K562 (cell line): ENCODE measurements around the gene POLL. TPM values are rescaled to one million over a fixed set of nuclear protein-coding genes. Genes with fewer than 3 reads are reported as not detected.

Experiments used
- CBFA2T3 ChIP-seq: fragments of 450-650 bp; IDR thresholded peaks from 2 replicates; pipeline ENCODE4 v1.6.1; 2017
- CBX3 ChIP-seq, 2 experiments: IDR thresholded peaks; 1 replicate in 1 of 2; 2 replicates in 1 of 2; pipeline ENCODE4 v1.6.1; 2012; ENCODE audit warnings: inconsistent platforms in 2 of 2, low read length in 2 of 2, borderline replicate concordance in 1 of 2, control low read depth in 1 of 2
- E2F1 ChIP-seq: sonication (generic); formaldehyde crosslinking; IDR thresholded peaks from 2 replicates; pipeline ENCODE4 v1.8.1; 2023; ENCODE audit warnings: mild to moderate bottlenecking, missing genetic modification reagents, moderate library complexity
- MGA ChIP-seq: fragments of 450-650 bp; IDR thresholded peaks from 2 replicates; pipeline ENCODE4 v1.6.1; 2016; ENCODE audit warnings: mild to moderate bottlenecking, moderate library complexity
- NR2C2 ChIP-seq, 2 experiments: fragments of 200-800 bp in 1 of 2; sonication (Bioruptor generic) in 1 of 2; sonication (generic) in 1 of 2; formaldehyde crosslinking in 1 of 2; IDR thresholded peaks; 2 replicates each; pipeline versions ENCODE4 v1.6.1 to v1.8.0; 2016 to 2022; ENCODE audit warnings: mild to moderate bottlenecking in 1 of 2, missing compliant biosample characterization in 1 of 2, missing genetic modification characterization in 1 of 2, missing genetic modification reagents in 1 of 2
- PHTF2 ChIP-seq: fragments of 250-450 bp; sonication (Bioruptor Pico); IDR thresholded peaks from 2 replicates; pipeline ENCODE4 v1.5.0; 2021; ENCODE audit warnings: mild to moderate bottlenecking
- RFX5 ChIP-seq: IDR thresholded peaks from 2 replicates; pipeline ENCODE4 v1.6.1; 2011; ENCODE audit warnings: low read depth, mild to moderate bottlenecking, improper control_type of control experiment, low read length
- RNF2 ChIP-seq: sonication (generic); IDR thresholded peaks from 2 replicates; pipeline ENCODE4 v1.6.1; 2016
- SNIP1 ChIP-seq: fragments of 450-650 bp; IDR thresholded peaks from 2 replicates; pipeline ENCODE4 v1.7.1; 2017; ENCODE audit warnings: low read depth, mild to moderate bottlenecking
- ZKSCAN8 ChIP-seq: fragments of 200-800 bp; sonication (Bioruptor generic); IDR thresholded peaks from 2 replicates; pipeline ENCODE4 v1.6.1; 2016; ENCODE audit warnings: missing genetic modification characterization, missing compliant biosample characterization
- polyA plus RNA-seq, 8 experiments: library from polyadenylated mRNA; depleted of rRNA in 4 of 8; stranded (reverse) in 5 of 8; unstranded in 3 of 8; fragments of >200 nt; fragmentation: Nextera tagmentation in 2 of 8; fragmentation: Illumina TruSeq in 1 of 8; extraction: Ambion mirVana in 2 of 8; extraction: Trizol in 1 of 8; gene quantifications; 2 replicates each; pipeline versions ENCODE4 v1.2.1 to v1.2.3, GENCODE V29; 2011 to 2014; ENCODE audit warnings: inconsistent platforms in 1 of 8, missing spikeins in 1 of 8
- total RNA-seq, 7 experiments: library from RNA; depleted of rRNA in 6 of 7; stranded (reverse); fragments of >200 nt in 6 of 7; fragmentation: Illumina TruSeq in 2 of 7; extraction: Trizol in 2 of 7; gene quantifications; 2 replicates each; pipeline versions ENCODE4 v1.2.1 to v1.2.3, GENCODE V29; 2011 to 2021; ENCODE audit warnings: low replicate concordance in 1 of 7
- TF ChIP-seq, protein P1 (sequence below): sonication (generic); formaldehyde crosslinking; IDR thresholded peaks from 2 replicates; pipeline ENCODE4 v1.9.0; 2022; ENCODE audit warnings: mild to moderate bottlenecking, missing genetic modification reagents
- TF ChIP-seq, protein P2 (sequence below): fragments of 250-450 bp; sonication (Bioruptor Pico); IDR thresholded peaks from 2 replicates; pipeline ENCODE4 v1.5.1; 2021; ENCODE audit warnings: mild to moderate bottlenecking

POLL gene
- total and polyA plus RNA-seq, 9 of the 15 experiments (the other 6 are each of a cell fraction or from before 2014, with no cell fraction given) = 1.2 to 18.7 (median 10.9) TPM

GRCh38 chr10:101576211-101576863 is 11.7 kb downstream of the POLL start (continued):
- TF ChIP-seq NR2C2 (CRISPR knock-in tag; IDR thresholded peaks at IDR 0.05) = no peak
- TF ChIP-seq NR2C2 (tag; IDR thresholded peaks at IDR 0.05) = 0 out of 2 replicates have a peak, but pooled peaks have one; percentile 38
- no peak for TF ChIP-seq RNF2
- TF ChIP-seq, protein P1, sequence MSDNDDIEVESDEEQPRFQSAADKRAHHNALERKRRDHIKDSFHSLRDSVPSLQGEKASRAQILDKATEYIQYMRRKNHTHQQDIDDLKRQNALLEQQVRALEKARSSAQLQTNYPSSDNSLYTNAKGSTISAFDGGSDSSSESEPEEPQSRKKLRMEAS = peak; percentile 80
- TF ChIP-seq SNIP1 = peak; percentile 67; the same call in 1 of the 2 replicates
- TF ChIP-seq MGA = peak; percentile 73
- TF ChIP-seq, protein P2, sequence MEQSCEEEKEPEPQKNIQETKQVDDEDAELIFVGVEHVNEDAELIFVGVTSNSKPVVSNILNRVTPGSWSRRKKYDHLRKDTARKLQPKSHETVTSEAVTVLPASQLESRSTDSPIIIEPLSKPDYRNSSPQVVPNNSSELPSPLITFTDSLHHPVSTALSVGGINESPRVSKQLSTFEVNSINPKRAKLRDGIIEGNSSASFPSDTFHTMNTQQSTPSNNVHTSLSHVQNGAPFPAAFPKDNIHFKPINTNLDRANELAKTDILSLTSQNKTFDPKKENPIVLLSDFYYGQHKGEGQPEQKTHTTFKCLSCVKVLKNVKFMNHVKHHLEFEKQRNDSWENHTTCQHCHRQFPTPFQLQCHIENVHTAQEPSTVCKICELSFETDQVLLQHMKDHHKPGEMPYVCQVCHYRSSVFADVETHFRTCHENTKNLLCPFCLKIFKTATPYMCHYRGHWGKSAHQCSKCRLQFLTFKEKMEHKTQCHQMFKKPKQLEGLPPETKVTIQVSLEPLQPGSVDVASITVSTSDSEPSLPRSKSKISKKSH = no peak
- TF ChIP-seq CBFA2T3 = no peak
- TF ChIP-seq CBX3 (IDR thresholded peaks at IDR 0.05; ENCODE audit: borderline replicate concordance in 1 of 2, low read length in 2 of 2) = no peak
- no peak for TF ChIP-seq E2F1 (CRISPR knock-in tag)
- no peak for TF ChIP-seq ZKSCAN8 (CRISPR knock-in tag)
- no peak for TF ChIP-seq PHTF2 (CRISPR knock-in tag)
- TF ChIP-seq RFX5 = no peak
